Lung (tissue), 12 donors: ENCODE results near the gene RAP1GAP2. TPM values are rescaled to one million over a fixed set of nuclear protein-coding genes. Genes with fewer than 3 reads are reported as not detected.
"Not testable (repeated sequence)": the region's sequence is repeated elsewhere in the genome, so short reads cannot be mapped to it uniquely, and the experiment has no call there.

Experiments used
- ATAC-seq: fragments of 200-7000 bp; cut with Tn5 transposase; one replicate; pipeline ENCODE4 v1.9.1; 2020; ENCODE audit warnings: moderate number of reproducible peaks; ENCODE audit not compliant: insufficient read depth, low FRiP score
- DNase-seq, 3 donors: peaks; one replicate each; pipeline ENCODE4 v3.0.0-alpha.2; 2013 to 2017
- H3K27ac ChIP-seq, 2 donors: one replicate each; pipeline ENCODE4 v1.5.1; 2013; ENCODE audit warnings: mild to moderate bottlenecking in 2 of 2, moderate library complexity in 2 of 2, control low read depth in 1 of 2, inconsistent platforms in 1 of 2, low read depth in 1 of 2, low read length in 1 of 2
- H3K27me3 ChIP-seq, 3 donors: one replicate each; pipeline ENCODE4 v1.5.1; 2013; ENCODE audit warnings: low read length in 2 of 3; ENCODE audit not compliant: control insufficient read depth in 3 of 3, insufficient read depth in 3 of 3
- H3K36me3 ChIP-seq, 4 donors: one replicate each; pipeline ENCODE4 v1.5.1; 2013; ENCODE audit warnings: low read length in 4 of 4, mild to moderate bottlenecking in 1 of 4, moderate library complexity in 1 of 4; ENCODE audit not compliant: control insufficient read depth in 4 of 4, insufficient read depth in 4 of 4
- H3K4me1 ChIP-seq, 5 donors: one replicate each; pipeline ENCODE4 v1.5.1; 2013; ENCODE audit warnings: low read length in 5 of 5, mild to moderate bottlenecking in 2 of 5, moderate library complexity in 1 of 5; ENCODE audit not compliant: control insufficient read depth in 5 of 5, insufficient read depth in 5 of 5
- H3K4me3 ChIP-seq: one replicate; pipeline ENCODE4 v1.5.1; 2013; ENCODE audit warnings: mild to moderate bottlenecking, control low read depth, moderate library complexity
- H3K9ac ChIP-seq, 2 donors: one replicate each; pipeline ENCODE4 v1.5.1; 2013; ENCODE audit warnings: low read length in 2 of 2, control low read depth in 1 of 2; ENCODE audit not compliant: insufficient read depth in 1 of 2
- H3K9me3 ChIP-seq, 4 donors: one replicate each; pipeline ENCODE4 v1.5.1; 2013; ENCODE audit warnings: low read length in 3 of 4, mild to moderate bottlenecking in 1 of 4, moderate library complexity in 1 of 4; ENCODE audit not compliant: control insufficient read depth in 4 of 4, insufficient read depth in 3 of 4
- CTCF ChIP-seq: IDR thresholded peaks from 2 replicates; pipeline ENCODE4 v1.5.1; 2012; ENCODE audit warnings: mild to moderate bottlenecking; ENCODE audit errors: control extremely low read depth, extremely low read depth
- WGBS, 2 donors: extraction: QIAGEN DNeasy Blood & Tissue Kit; methylation state at CpG; one replicate each; pipeline ENCODE4 v1.1.7; 2013; 5-methylcytosine and 5-hydroxymethylcytosine counted together
- polyA plus RNA-seq, 2 donors: library from polyadenylated mRNA; stranded (reverse); fragments of 200-250 nt; gene quantifications; one replicate each; pipeline ENCODE4 v1.2.1, GENCODE V29; 2013
- total RNA-seq, 2 donors: library from RNA; depleted of rRNA in 1 of 2; stranded (reverse); fragments of >200 nt in 1 of 2; gene quantifications; one replicate each; pipeline ENCODE4 v1.2.1, GENCODE V29; 2014 to 2021
- donor health status: control.
- donor health status: control.
- donor health status: Bipolar disorder and iron deficiency.
- donor health status: healthy.
- donor health status: DM: yes; HTN: yes; CAD: no.

The RAP1GAP2 gene
- total and polyA plus RNA-seq, 4 donors, result 5.3 to 16.7 (median 6.0) TPM

- no peaks in the 10 kb centered on the region for H3K27me3 ChIP-seq
- WGBS, 2 donors, result 69 to 78% methylated on average over 18 of the region's 18 CpGs
- no peak overlapping the region for H3K27ac ChIP-seq
- no peak for TF ChIP-seq CTCF
- H3K4me3 ChIP-seq, result no peak overlapping the region
- peak; percentile 91 to 96 (median 95) for DNase-seq
- peak; percentile 81 for ATAC-seq
- peaks cover 0 to 33% (median 0%) of the 10 kb centered on the region in 5 donors for H3K4me1 ChIP-seq
- H3K9ac ChIP-seq, result peak overlapping the region in 1 of 2 donors; percentile 79
- peaks cover 0 to 2% (median 0%) of the 10 kb centered on the region in 4 donors for H3K9me3 ChIP-seq
- H3K36me3 ChIP-seq, result peaks cover 0 to 4% (median under 1%) of the 10 kb centered on the region in 4 donors
These were observed 186.6 kb downstream of the RAP1GAP2 start for GRCh38 chr17:2982854-2983253.

GRCh38 chr17:2983255-2983654 lies 187.0 kb downstream of the RAP1GAP2 start:
- no peak for ATAC-seq
- Histone ChIP-seq H3K27me3 (no peaks in the 10 kb centered on the region), H3K36me3 (peaks cover 0 to 6% (median under 1%) of the 10 kb centered on the region in 4 donors), H3K9ac (peak overlapping the region in 1 of 2 donors; percentile 79), H3K4me1 (peaks cover 0 to 33% (median 0%) of the 10 kb centered on the region in 5 donors), H3K9me3 (peaks cover 0 to 2% (median 0%) of the 10 kb centered on the region in 4 donors), H3K4me3 (no peak overlapping the region), H3K27ac (no peak overlapping the region)
- DNase-seq, result peak in 1 of 3 donors; percentile 74
- no peak for TF ChIP-seq CTCF
- 83 to 87% methylated on average over 9 of the region's 9 CpGs for WGBS, 2 donors

GRCh38 chr17:2985318-2985717 lies 189.1 kb downstream of the RAP1GAP2 start:
- DNase-seq (peak in 1 of 3 donors; percentile 31), ATAC-seq (no peak)
- Histone ChIP-seq H3K27me3 (no peaks in the 10 kb centered on the region), H3K9ac (no peak overlapping the region), H3K4me3 (no peak overlapping the region), H3K36me3 (peaks cover 0 to 6% (median under 1%) of the 10 kb centered on the region in 4 donors), H3K4me1 (peaks cover 0 to 33% (median 0%) of the 10 kb centered on the region in 5 donors), H3K27ac (no peak overlapping the region), H3K9me3 (peaks cover 0 to 2% (median 0%) of the 10 kb centered on the region in 4 donors)
- no peak for TF ChIP-seq CTCF
- WGBS, 2 donors, result 87 to 93% methylated on average over 5 of the region's 5 CpGs

GRCh38 chr17:2986925-2987324 lies 190.7 kb downstream of the RAP1GAP2 start:
- H3K9ac ChIP-seq, result no peak overlapping the region
- 94 to 96% methylated on average over 5 of the region's 5 CpGs for WGBS, 2 donors
- DNase-seq (no peak), ATAC-seq (no peak)
- peaks cover 0 to 12% (median 0%) of the 10 kb centered on the region in 4 donors for H3K36me3 ChIP-seq
- H3K27me3 ChIP-seq, result no peaks in the 10 kb centered on the region
- no peak for TF ChIP-seq CTCF
- H3K27ac ChIP-seq, result no peak overlapping the region
- H3K4me1 ChIP-seq, result peaks cover 0 to 20% (median 0%) of the 10 kb centered on the region in 5 donors
- H3K9me3 ChIP-seq, result peaks cover 0 to 2% (median 0%) of the 10 kb centered on the region in 4 donors
- no peak overlapping the region for H3K4me3 ChIP-seq

- H3K9me3 ChIP-seq, ATAC-seq, H3K9ac ChIP-seq, H3K27me3 ChIP-seq, H3K27ac ChIP-seq, DNase-seq, H3K4me3 ChIP-seq, H3K4me1 ChIP-seq: not testable (repeated sequence)
- WGBS, 2 donors, result 92 to 96% methylated on average over 11 of the region's 11 CpGs
- H3K36me3 ChIP-seq, result peaks cover 0 to 14% (median 0%) of the 10 kb centered on the region in 4 donors
These were observed 193.2 kb downstream of the RAP1GAP2 start for GRCh38 chr17:2989396-2989795.
